ENCODE data around the gene FMN1.

DNA sequence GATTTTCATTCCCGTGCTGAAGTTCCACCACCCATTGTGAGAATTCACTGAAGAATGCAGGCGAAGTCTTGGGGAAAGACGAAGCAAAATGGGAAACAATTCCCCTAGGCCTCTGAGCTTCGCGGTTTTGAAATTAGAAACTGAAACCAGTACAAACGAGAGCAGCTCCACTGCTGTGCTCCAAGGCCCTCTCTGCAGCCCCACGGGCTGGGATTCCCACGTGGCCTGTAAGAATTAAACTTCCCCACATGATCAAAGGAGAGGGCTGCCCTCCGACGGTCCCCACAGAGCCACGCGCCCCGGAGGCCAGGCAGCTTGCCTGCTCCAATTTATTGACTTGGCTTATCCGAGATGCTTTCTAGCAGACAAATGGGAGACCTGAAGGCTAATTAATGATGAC is 332.8 kb downstream of the FMN1 start:
- TF ChIP-seq NFIC (IDR thresholded peaks at IDR 0.05) = no peak
- no peak for TF ChIP-seq CEBPB (IDR thresholded peaks at IDR 0.05)
- no peak for TF ChIP-seq USF1 (IDR thresholded peaks at IDR 0.05)
- TF ChIP-seq TEAD4 (IDR thresholded peaks at IDR 0.05) = no peak

Data from Ishikawa (cell line).